Left lung (tissue), 10 donors: ENCODE results near the gene PVR. TPM values are rescaled to one million over a fixed set of nuclear protein-coding genes. Genes with fewer than 3 reads are reported as not detected.

ENCODE experiments used
- ATAC-seq: fragments of 200-7000 bp; cut with Tn5 transposase; one replicate; pipeline ENCODE4 v1.9.1; 2020; ENCODE audit warnings: moderate library complexity
- DNase-seq, 4 donors: peaks; one replicate each; pipeline ENCODE4 v3.0.0-alpha.2; 2013 to 2020
- H3K27ac ChIP-seq, 2 donors: fragments of 200-600 bp; sonication (generic) in 1 of 2; one replicate each; pipeline versions ENCODE4 v1.5.0 to v1.8.0; 2020 to 2021
- H3K27me3 ChIP-seq, 2 donors: fragments of 200-600 bp; sonication (generic) in 1 of 2; one replicate each; pipeline versions ENCODE4 v1.5.0 to v1.8.0; 2020 to 2021
- H3K36me3 ChIP-seq, 2 donors: fragments of 200-600 bp; sonication (generic) in 1 of 2; one replicate each; pipeline versions ENCODE4 v1.5.0 to v1.8.0; 2020 to 2021
- H3K4me1 ChIP-seq, 2 donors: fragments of 200-600 bp; one replicate each; pipeline ENCODE4 v1.8.0; 2021
- H3K4me3 ChIP-seq, 2 donors: fragments of 200-600 bp; sonication (generic) in 1 of 2; one replicate each; pipeline versions ENCODE4 v1.5.0 to v1.8.0; 2020 to 2021; ENCODE audit warnings: mild to moderate bottlenecking in 1 of 2
- H3K9me3 ChIP-seq, 2 donors: fragments of 200-600 bp; sonication (generic) in 1 of 2; one replicate each; pipeline versions ENCODE4 v1.5.0 to v1.8.0; 2020 to 2021
- CTCF ChIP-seq, 2 donors: fragments of 200-600 bp; sonication (generic) in 1 of 2; IDR thresholded peaks; one replicate each; pipeline versions ENCODE4 v1.5.0 to v1.8.0; 2021; ENCODE audit warnings: antibody characterized with exemption in 2 of 2
- intact Hi-C, 2 donors: fragments of 100-400 bp; cut with DNase I; formaldehyde crosslinking; loops; one replicate each; pipeline versions ENCODE4 v1.11.2 to v1.14.2; 2022
- polyA plus RNA-seq, 6 donors: library from polyadenylated mRNA; unstranded; fragments of 120-200 nt; gene quantifications; one replicate each; pipeline ENCODE4 v1.2.1, GENCODE V29; 2013; ENCODE audit not compliant: insufficient read length in 6 of 6
- total RNA-seq, 2 donors: library from RNA; stranded (reverse); fragmentation: NEBNext Ultra II Directional; extraction: Animal tissue kit (Norgen Biotek cat#: 25700); gene quantifications; one replicate each; pipeline ENCODE4 v1.2.1, GENCODE V29; 2021
- donor health status: DM: no; HTN: yes; CAD: no.
- donor health status: DM: no; HTN: no; CAD: no.

PVR gene
- total and polyA plus RNA-seq, 8 donors: 22.5 to 67.9 (median 28.8) TPM

DNA sequence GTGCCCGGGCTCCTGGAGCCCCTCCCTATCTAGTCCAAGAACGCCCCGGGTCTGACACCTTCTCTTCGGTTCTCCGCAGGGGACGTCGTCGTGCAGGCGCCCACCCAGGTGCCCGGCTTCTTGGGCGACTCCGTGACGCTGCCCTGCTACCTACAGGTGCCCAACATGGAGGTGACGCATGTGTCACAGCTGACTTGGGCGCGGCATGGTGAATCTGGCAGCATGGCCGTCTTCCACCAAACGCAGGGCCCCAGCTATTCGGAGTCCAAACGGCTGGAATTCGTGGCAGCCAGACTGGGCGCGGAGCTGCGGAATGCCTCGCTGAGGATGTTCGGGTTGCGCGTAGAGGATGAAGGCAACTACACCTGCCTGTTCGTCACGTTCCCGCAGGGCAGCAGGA is 3.4 kb downstream of the PVR start:
- Histone ChIP-seq H3K27me3 (no peaks in the 10 kb centered on the region), H3K4me1 (peaks cover 11 to 48% of the 10 kb centered on the region in 2 donors), H3K27ac (no peak overlapping the region), H3K36me3 (peaks cover 0 to 60% of the 10 kb centered on the region in 2 donors), H3K9me3 (no peaks in the 10 kb centered on the region), H3K4me3 (no peak overlapping the region)
- ATAC-seq (no peak), DNase-seq (no peak)
- no peak for TF ChIP-seq CTCF (IDR thresholded peaks at IDR 0.05)
- intact Hi-C loops: no loop called here

DNA sequence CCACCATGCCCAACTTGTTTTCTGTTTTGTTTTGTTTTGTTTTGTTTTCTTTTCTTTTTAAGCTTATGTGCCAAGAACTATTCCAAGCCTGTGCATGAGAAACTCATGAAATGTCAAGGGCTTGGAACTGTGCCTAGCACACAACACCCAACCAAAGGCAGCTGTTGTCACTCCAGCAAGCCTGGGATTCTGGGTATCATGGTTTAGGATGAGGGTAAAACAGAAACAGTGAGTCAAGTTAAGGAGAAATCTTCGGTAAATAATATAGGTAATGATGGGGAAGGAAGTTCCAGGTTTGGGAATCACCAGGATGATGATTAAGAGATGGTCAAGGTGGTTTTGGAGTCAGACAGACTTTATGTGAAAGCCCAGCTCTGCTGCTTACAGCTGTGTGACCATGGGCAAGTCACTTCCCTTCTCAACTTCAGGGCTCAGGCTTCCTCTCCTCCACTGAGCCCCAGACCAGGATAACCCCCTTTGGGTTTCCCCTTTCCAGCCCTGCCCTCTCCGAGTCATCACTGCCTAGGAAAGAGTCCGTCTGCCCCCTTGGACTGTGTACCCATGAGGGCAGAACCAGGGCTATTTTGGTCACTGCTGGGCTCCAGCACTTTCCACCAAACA is 5.0 kb downstream of the PVR start:
- H3K9me3 ChIP-seq: no peaks in the 10 kb centered on the region
- H3K4me3 ChIP-seq: no peak overlapping the region
- no peaks in the 10 kb centered on the region for H3K27me3 ChIP-seq
- peaks cover 11 to 40% of the 10 kb centered on the region in 2 donors for H3K4me1 ChIP-seq
- TF ChIP-seq CTCF (IDR thresholded peaks at IDR 0.05): no peak
- ATAC-seq: peak; percentile 7
- H3K36me3 ChIP-seq: peaks cover 0 to 74% of the 10 kb centered on the region in 2 donors
- DNase-seq: peak in 2 of 4 donors; percentile 67 to 81
- intact Hi-C loops: no loop called here
- H3K27ac ChIP-seq: peak overlapping the region in 1 of 2 donors; percentile 41

- TF ChIP-seq CTCF (IDR thresholded peaks at IDR 0.05): no peak
- no peaks in the 10 kb centered on the region for H3K27me3 ChIP-seq
- intact Hi-C loops: no loop called here
- H3K36me3 ChIP-seq: peaks cover 0 to 82% of the 10 kb centered on the region in 2 donors
- H3K27ac ChIP-seq: no peak overlapping the region
- no peaks in the 10 kb centered on the region for H3K9me3 ChIP-seq
- ATAC-seq (no peak), DNase-seq (no peak)
- no peak overlapping the region for H3K4me3 ChIP-seq
- peaks cover 11 to 43% of the 10 kb centered on the region in 2 donors for H3K4me1 ChIP-seq
Observed at GRCh38 chr19:44649578-44650145, 6.0 kb downstream of the PVR start.

GRCh38 chr19:44653343-44653742 is 9.6 kb downstream of the PVR start:
- peaks cover 4 to 28% of the 10 kb centered on the region in 2 donors for H3K4me1 ChIP-seq
- no peak for TF ChIP-seq CTCF (IDR thresholded peaks at IDR 0.05)

GRCh38 chr19:44653977-44654774 is 10.5 kb downstream of the PVR start:
- intact Hi-C loops: no loop called here
- Histone ChIP-seq H3K4me3 (no peak overlapping the region), H3K36me3 (peaks cover 0 to 95% of the 10 kb centered on the region in 2 donors), H3K27ac (no peak overlapping the region), H3K4me1 (peaks cover 0 to 20% of the 10 kb centered on the region in 2 donors), H3K27me3 (no peaks in the 10 kb centered on the region), H3K9me3 (no peaks in the 10 kb centered on the region)
- peak; percentile 60 to 79 for TF ChIP-seq CTCF (IDR thresholded peaks at IDR 0.05)
- ATAC-seq (peak; percentile 89), DNase-seq (peak in 3 of 4 donors; percentile 47 to 92 (median 86))

More at GRCh38 chr19:44653343-44653742, 9.6 kb downstream of the PVR start:
- DNase-seq (peak in 1 of 4 donors; percentile 21), ATAC-seq (no peak)
- Histone ChIP-seq H3K36me3 (peaks cover 0 to 93% of the 10 kb centered on the region in 2 donors), H3K27ac (no peak overlapping the region), H3K27me3 (no peaks in the 10 kb centered on the region), H3K9me3 (no peaks in the 10 kb centered on the region), H3K4me3 (no peak overlapping the region)
- intact Hi-C loops: no loop called here
